HG03571 (cell line): ENCODE data around the gene RASL10A.

Source experiments
- ATAC-seq: cut with Tn5 transposase; IDR thresholded peaks from one replicate; pipeline ENCODE4 v1.9.1; 2021; ENCODE audit not compliant: unreplicated experiment

RASL10A gene

GRCh38 chr22:29339381-29340235 lies 24.1 kb upstream of the RASL10A start:
- no peak for ATAC-seq

DNA sequence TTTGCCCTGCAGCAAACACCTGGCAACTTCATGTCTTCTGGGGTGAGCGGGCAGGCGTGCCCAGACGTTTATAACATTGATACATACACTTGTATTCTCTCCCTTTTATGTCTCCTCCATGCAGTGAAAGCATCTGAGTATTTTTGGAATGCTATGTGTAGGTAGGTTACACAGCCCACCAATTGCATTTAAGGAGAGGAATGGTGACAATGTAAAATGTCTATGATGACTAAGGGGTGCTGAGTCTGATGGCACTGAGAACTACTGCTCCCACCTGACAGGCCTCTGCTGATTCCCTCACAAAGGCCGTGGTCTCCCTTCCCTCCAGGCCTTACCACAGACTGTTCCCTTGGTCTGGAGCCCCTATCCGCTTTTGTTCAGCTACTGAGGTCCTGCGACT lies 22.9 kb upstream of the RASL10A start:
- ATAC-seq, result no peak

DNA sequence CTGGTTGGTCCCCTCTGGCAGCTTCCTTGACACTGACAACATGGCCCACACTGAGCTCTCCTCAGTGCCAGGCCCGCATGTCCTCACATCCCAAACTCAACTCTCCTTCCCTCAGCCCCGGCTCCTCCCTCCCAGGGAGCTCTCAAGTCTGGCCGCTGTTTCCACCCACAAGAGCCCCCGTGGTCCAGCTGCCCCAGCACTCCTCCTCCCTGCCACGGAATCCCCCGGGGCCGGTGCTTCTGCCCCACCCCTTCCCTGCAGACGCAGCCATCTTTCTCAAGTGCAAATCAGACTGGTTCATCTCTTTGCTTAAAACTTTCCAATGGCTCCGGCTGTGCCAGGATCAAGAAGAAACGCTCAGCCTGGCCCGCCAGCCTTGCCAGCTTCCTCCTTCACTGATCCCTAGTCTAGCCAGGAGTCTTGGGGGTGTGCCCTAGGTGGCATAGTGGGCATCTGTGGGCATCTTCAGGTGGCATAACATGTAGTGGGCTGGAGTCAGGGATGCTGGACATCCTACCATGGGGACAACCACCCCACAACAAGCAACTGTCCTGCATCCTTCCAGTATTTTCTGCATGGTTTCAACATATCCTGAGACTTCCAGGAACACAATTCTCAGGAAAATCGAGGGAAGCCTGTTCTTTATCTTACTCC lies 22.3 kb upstream of the RASL10A start:
- ATAC-seq, result no peak

- ATAC-seq, result no peak
Observed at GRCh38 chr22:29336751-29337490, 21.4 kb upstream of the RASL10A start.

- ATAC-seq, result no peak
Observed at GRCh38 chr22:29335656-29336055, 20.2 kb upstream of the RASL10A start.

- ATAC-seq, result no peak
Observed at GRCh38 chr22:29334696-29335344, 19.3 kb upstream of the RASL10A start.

DNA sequence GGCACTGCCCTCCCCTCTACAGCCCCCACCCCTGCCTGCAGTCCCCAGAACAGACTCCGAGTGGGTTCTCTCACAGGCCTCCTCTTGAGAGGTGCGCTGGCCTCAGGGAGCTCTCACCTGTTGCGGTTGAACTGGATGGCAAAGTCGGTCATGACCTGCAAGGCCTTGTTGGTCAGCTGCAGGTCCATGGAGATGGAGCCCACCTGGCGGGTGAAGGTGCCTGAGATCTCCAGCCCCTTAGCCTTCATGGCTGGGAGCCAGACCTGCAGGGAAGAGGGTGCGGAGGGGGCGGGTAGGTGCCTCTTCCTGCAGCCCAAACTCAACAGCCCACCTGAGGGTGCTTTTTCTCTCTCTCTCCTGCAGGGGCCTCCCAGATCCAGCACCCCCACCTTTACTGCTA lies 18.7 kb upstream of the RASL10A start:
- no peak for ATAC-seq

GRCh38 chr22:29332886-29333496 lies 17.5 kb upstream of the RASL10A start:
- no peak for ATAC-seq

- ATAC-seq, result no peak
Observed at GRCh38 chr22:29331658-29332300, 16.3 kb upstream of the RASL10A start.

GRCh38 chr22:29331213-29331612 lies 15.7 kb upstream of the RASL10A start:
- ATAC-seq, result no peak

DNA sequence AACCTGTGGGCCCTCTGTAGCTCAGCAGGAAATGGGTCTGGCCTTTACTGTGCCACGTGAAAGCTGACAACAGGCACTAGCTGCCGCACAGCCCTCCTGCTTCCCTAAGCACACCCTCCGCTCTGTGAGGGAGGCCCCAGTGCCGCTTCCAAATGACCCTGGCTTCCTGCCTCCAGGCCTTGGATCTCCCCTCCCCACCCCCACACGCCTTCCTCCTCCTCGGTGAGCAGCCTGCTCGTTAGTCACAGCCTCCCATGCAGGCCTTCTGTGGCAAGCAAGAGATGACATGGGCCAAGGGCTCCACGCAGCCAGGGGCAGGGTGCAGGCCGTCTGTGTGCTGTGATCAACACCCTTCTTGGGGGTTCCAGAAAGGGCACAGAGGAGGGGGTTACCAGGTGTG lies 15.3 kb upstream of the RASL10A start:
- ATAC-seq, result no peak

GRCh38 chr22:29330291-29330690 lies 14.8 kb upstream of the RASL10A start:
- no peak for ATAC-seq

DNA sequence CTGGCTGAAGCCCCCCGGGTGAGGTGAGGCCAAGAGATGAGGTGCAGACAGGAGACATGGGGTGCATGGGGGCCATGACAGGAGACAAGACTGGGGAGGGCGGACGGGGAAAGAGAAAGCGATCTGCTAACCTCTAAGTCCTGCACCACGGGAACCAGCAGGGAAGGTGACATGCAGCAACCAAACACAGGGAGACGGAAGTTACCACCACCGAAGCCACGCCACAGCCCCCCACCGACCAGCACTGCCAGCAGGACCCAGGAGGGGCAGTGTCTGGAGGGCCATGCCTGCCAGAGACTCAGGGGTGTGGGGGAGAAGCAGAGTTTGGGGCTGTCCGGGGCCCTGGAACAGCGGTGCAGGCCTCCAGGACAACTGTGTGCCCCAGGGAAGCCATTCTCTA lies 14.1 kb upstream of the RASL10A start:
- ATAC-seq, result no peak

DNA sequence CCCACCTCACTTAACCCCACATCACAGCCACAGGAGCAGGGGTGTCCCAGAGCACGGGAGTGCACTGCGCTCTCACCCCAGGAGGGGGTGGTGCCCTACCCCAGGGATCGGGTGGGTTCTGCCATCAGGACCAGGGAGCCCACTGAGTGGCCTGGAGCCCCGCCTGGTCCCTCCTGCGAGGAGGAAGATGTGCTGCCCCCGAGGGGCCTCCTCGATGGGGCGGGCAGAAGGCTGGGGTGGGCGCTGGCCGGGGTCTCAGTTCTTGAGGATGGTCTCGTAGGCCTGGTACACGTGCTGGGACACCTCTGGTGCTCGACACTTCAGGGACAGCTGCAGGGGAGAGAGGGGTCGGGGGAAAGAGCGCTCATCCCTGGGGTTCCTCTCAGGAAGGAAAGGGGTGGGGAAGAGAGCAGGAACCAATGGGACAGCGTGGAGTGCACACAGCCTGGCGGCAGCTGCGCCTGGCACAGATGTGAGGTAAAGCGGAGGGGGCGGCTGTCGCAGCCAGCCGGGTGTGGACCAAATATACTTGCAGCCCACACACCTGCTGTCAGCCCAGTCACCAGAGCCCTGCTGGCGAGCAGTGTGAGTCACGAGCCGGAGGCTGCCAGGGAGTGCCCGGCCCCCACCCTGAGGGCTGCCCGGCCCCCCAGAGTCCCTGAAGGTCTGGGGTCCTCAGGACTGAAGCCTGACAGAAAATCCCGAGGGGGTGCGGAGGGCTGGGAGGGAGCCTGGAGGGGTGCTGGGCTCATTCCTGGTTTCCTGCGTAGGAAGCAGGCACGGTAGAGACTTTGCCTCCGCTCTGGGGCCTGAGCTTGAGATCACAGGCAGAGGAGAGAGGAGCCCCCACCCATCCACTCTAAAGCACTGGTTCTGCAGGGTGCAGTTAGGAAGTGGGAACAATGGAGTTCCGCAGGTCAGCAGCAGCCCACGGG lies 13.3 kb upstream of the RASL10A start:
- no peak for ATAC-seq

DNA sequence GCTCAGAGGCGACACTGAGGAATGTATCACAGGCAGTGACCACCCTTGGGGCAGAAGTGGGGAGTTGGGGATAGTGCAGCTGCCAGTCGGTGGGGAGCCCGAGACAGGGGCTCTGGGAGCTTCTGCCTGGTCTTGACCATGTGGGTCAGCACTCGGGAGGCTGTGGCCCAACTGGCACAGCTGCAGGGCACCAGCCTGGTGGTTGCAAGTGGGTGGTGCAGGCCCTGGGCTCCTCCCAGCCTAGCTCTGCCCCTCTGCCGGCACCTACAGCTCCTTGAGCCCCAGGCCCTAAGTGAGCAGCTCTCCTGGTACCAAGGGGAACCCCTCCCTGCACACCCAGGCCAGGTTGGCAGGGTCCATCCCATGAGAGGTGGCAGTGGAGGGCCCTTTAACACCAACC lies 12.6 kb upstream of the RASL10A start:
- no peak for ATAC-seq

DNA sequence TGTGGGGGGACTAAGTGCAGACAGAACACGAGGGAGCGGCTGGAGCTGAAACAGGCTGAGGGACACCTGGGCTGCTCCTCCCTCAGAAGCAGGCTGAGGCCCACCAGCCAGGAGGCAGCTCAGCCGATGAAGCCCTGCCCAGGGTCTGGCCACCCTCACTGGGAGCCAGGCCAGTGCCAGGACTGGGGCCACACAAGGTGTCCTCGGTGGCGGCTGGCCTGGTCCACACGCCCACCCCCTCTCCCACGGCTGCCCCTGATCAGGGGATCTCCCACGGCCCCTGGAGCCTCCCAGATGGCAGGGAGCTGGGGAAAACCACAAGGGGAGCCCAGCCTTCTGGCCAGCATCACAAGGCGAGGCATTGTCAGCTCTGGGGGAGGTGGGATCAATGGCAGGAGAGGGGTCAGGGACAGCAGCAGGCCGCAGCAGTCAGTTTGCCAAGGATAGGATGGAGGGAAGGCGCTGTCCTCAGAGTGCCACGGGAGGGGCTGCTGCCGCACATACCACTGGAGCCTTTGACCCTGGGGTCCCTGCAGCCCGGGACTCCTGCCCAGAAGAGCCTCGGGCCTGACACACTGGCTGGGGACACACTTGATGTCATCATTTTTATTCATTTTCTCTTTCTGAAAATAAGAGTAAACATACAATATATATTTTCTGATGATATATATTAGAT lies 11.7 kb upstream of the RASL10A start:
- ATAC-seq, result no peak

- ATAC-seq, result no peak
Observed at GRCh38 chr22:29326481-29326880, 11.0 kb upstream of the RASL10A start.

DNA sequence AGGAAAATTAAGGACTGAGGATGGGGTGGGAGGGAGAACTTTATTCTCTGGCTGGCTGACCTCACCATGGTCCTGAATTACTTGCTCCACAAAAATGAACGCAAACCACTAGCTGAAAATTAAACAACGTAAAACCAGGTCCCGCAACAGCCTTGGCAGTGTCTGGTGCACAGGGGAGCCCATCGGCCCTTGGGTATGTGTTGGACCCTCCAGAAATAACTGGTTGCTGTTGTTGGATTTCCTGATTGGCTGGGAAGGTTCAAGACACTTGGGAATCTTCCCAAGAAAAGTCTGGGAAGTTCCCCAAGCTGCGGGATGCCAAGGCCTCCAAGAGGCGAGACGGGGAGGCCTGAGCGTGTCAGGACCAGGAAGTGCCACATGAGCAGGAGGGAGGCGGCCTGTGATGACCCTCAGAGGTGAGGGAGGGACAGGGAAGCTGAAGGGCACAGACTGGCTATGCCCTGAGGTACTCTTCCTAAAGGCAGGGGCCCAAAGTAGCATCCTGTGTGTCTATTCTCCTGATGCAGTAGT lies 10.4 kb upstream of the RASL10A start:
- ATAC-seq, result no peak

GRCh38 chr22:29325356-29325755 lies 9.9 kb upstream of the RASL10A start:
- no peak for ATAC-seq
